GM12891 (cell line): ENCODE results near the gene EVC.

Experiments used
- POLR2A ChIP-seq: IDR thresholded peaks from 2 replicates; pipeline ENCODE4 v1.6.1; 2011; ENCODE audit warnings: low read depth, low read length, control low read depth
- POLR2AphosphoS5 ChIP-seq: IDR thresholded peaks from 2 replicates; pipeline ENCODE4 v1.6.1; 2011; ENCODE audit warnings: low read depth, low read length, control low read depth
- SPI1 ChIP-seq: IDR thresholded peaks from 2 replicates; pipeline ENCODE4 v1.6.1; 2011; ENCODE audit warnings: low read depth, low read length, control low read depth

DNA sequence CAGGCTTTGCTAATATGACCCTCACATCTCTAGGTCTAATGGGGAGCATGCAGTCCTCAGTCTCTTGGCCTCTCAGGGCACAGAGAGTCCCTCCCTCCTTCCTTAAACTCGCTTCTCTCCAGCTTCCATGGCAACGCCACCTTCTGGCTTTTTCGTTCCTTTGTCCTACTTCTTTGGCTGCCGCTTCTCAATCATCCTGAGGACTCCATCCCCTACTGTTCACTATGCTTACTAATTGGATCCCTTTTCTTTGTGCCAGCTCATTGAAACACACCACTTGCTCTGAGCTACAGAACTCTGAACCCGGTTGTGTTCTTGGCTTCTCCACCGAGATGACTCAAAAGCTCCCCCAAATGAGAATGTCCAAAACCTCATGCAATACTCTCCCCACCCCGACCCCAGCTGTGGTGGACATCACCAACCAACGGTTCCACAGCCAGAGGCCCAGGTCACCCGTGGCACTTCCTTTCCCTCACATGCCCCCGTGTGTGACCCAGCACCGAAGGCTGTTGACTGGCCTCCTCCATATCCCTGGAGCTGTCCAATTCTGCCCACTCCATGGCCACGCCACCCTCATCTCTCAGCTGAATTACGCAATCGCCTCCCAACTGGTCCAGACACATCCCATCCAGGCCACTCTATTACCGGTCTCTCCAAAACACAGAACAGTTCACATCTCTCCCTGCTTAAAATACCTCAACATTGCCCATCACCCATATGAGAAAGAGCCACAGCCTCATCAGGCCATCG, 147.2 kb downstream of the EVC start:
- TF ChIP-seq POLR2A (no peak), SPI1 (no peak), POLR2AphosphoS5 (no peak)
